Measurements from ENCODE around the gene AKT3.
"Not testable (repeated sequence)": the region's sequence is repeated elsewhere in the genome, so short reads cannot be mapped to it uniquely, and the experiment has no call there.

AKT3 gene

DNA sequence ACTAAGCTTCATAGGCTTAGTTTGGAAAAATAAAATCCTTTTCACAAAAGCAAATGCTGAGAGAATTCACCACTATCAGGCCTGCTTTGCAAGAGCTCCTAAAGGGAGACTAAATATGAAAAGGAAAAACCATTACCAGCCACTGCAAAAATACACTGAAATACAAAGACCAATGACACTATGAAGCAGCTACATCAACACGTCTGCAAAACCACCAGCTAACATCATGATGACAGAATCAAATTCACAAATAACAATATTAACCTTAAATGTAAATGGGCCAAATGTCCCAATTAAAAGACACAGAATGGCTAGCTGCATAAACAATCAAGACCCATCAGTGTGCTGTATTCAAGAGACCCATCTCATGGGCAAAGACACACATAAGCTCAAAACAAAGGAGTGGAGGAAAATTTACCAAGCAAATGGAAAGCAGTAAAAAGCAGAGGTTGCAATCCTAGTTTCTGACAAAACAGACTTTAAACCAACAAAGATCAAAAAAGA lies 28.8 kb downstream of the AKT3 start:
- TF ChIP-seq, protein P1, sequence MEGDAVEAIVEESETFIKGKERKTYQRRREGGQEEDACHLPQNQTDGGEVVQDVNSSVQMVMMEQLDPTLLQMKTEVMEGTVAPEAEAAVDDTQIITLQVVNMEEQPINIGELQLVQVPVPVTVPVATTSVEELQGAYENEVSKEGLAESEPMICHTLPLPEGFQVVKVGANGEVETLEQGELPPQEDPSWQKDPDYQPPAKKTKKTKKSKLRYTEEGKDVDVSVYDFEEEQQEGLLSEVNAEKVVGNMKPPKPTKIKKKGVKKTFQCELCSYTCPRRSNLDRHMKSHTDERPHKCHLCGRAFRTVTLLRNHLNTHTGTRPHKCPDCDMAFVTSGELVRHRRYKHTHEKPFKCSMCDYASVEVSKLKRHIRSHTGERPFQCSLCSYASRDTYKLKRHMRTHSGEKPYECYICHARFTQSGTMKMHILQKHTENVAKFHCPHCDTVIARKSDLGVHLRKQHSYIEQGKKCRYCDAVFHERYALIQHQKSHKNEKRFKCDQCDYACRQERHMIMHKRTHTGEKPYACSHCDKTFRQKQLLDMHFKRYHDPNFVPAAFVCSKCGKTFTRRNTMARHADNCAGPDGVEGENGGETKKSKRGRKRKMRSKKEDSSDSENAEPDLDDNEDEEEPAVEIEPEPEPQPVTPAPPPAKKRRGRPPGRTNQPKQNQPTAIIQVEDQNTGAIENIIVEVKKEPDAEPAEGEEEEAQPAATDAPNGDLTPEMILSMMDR (IDR thresholded peaks at IDR 0.05; ENCODE audit: low read depth, low read length), result no peak
- DNase-seq (ENCODE audit: low read depth in 2 of 2), result no peak
- H3K4me3 ChIP-seq (replicated peaks in 1 of 2; ENCODE audit: low read depth in 2 of 2, low read length in 2 of 2), result no peak overlapping the region

DNA sequence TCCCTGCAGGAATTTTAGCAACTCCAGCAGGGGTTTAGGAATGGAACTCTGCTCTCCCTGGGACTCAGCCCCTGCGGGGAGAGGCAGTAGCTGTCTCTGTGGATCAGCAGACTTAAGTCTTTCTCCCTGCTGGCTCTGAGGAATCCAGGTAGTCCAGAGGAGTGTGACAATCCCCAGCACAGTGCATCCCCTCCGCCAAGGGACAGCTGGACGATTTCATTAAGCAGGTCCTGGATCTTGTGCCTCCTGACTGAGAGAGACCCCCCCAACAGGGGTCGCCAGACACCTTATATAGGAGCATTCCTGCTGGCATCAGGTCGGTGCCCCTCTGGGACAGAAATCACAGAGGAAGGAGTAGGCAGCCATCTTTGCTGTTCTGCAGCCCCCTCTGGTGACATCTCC lies 30.6 kb downstream of the AKT3 start:
- no peak overlapping the region for H3K4me3 ChIP-seq (replicated peaks in 1 of 2; ENCODE audit: low read depth in 2 of 2, low read length in 2 of 2)
- DNase-seq (ENCODE audit: low read depth in 2 of 2), result no peak
- TF ChIP-seq, protein P1 (IDR thresholded peaks at IDR 0.05; ENCODE audit: low read depth, low read length), result no peak

DNA sequence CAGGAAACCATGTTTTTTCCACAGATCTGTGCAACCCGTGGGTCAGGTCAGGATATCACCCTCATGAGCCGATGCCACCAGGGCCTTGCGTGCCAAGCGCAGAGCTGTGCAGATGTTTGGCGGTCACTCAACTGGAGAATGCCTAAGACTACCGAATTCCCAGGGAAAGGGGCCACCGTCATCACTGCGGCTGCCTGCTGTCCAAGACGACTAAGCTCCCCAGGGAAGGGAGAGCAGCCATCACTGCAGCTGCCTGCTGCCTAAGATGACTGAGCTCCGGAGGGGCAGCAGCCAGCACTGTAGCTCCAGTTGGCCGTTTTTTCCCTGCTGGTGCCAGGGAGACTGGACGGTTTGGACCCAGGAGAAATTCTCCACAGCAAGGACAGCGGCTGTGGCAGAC lies 31.1 kb downstream of the AKT3 start:
- TF ChIP-seq, protein P1 (IDR thresholded peaks at IDR 0.05; ENCODE audit: low read depth, low read length), result no peak
- DNase-seq (ENCODE audit: low read depth in 2 of 2), result peak in 1 of 2 donors; percentile 47
- no peak overlapping the region for H3K4me3 ChIP-seq (replicated peaks in 1 of 2; ENCODE audit: low read depth in 2 of 2, low read length in 2 of 2)

DNA sequence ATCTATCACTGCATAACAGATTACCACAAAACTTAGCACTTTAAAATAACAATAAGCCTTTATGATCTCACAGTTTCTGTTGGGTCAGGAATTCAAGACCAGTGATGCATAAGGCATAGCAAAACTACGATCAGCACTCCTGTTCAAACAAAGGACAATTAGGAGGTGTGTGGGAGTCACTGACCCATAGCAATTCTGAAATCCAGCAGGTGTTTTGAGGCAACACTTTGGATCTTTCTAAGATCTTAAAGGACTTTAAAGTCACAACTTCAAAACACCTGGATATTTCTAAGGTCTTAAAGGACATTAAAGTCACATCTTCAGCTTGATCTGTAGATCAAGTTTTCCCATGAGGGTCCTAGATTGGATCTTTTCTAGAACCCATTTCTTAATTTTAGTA lies 35.3 kb downstream of the AKT3 start:
- no peak overlapping the region for H3K4me3 ChIP-seq (replicated peaks in 1 of 2; ENCODE audit: low read depth in 2 of 2, low read length in 2 of 2)
- TF ChIP-seq, protein P1 (IDR thresholded peaks at IDR 0.05; ENCODE audit: low read depth, low read length), result no peak
- no peak for DNase-seq (ENCODE audit: low read depth in 2 of 2)

DNA sequence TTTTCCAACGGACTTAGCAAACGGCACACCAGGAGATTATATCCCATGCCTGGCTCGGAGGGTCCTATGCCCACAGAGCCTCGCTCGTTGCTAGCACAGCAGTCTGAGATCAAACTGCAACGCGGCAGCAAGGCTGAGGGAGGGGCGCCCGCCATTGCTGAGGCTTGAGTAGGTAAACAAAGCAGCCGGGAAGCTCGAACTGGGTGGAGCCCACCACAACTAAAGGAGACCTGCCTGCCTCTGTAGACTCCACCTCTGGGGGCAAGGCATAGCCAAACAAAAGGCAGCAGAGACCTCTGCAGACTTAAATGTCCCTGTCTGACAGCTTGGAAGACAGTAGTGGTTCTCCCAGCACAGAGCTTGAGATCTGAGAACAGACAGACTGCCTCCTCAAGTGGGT lies 42.7 kb downstream of the AKT3 start:
- DNase-seq (ENCODE audit: low read depth in 2 of 2); H3K4me3 ChIP-seq (replicated peaks in 1 of 2; ENCODE audit: low read depth in 2 of 2, low read length in 2 of 2): not testable (repeated sequence)

DNA sequence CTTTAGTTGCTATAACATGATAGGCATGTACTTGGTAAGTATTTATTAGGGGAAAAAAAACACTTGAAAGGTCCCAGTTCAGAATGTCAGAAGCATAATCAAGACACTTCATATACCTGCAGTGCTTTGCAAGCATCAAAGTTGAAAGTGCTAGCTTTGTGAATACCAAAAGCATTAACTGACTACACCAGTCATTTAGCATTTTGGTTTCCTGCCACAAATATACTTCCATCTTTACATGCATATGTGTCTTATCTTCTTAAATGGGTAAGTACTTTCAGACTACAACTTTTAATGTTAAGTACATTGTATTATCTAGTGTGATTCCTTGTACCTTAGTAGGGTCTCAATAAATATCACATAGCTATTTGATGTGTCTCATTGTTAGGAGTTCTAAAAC lies 43.7 kb downstream of the AKT3 start:
- no peak overlapping the region for H3K4me3 ChIP-seq (replicated peaks in 1 of 2; ENCODE audit: low read depth in 2 of 2, low read length in 2 of 2)
- no peak for DNase-seq (ENCODE audit: low read depth in 2 of 2)
- TF ChIP-seq, protein P1 (IDR thresholded peaks at IDR 0.05; ENCODE audit: low read depth, low read length), result no peak

DNA sequence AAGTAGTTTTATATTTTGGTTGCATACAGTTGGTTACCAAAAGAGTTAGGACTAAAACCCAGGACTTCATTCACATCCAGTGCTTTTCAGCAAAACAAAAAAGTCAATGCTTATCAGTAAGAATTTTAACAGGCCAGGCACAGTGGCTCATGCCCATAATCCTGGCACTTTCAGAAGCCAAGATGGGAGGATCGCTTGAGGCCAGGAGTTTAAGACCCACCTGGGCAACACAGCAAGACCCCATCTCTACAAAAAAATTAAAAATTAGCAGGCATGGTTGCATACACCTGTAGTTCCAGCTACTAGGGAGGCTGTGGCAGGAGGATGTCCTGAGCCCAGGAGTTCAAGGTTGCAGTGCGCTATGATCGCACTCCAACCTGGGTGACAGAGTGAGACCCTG lies 47.3 kb downstream of the AKT3 start:
- TF ChIP-seq, protein P1 (IDR thresholded peaks at IDR 0.05; ENCODE audit: low read depth, low read length), result no peak
- DNase-seq (ENCODE audit: low read depth in 2 of 2), result no peak
- no peak overlapping the region for H3K4me3 ChIP-seq (replicated peaks in 1 of 2; ENCODE audit: low read depth in 2 of 2, low read length in 2 of 2)
